Fibroblast of pulmonary artery (primary cell): Measurements from ENCODE around the gene ROBO1.

Source experiments
- DNase-seq: peaks from one replicate; pipeline ENCODE4 v3.0.0-alpha.2; 2010; ENCODE audit warnings: low read depth
- H3K4me3 ChIP-seq: replicated peaks from 2 replicates; pipeline ENCODE4 v1.5.1; 2011; ENCODE audit warnings: low read depth, mild to moderate bottlenecking, control low read depth, low read length, moderate library complexity
- CTCF ChIP-seq: IDR thresholded peaks from 2 replicates; pipeline ENCODE4 v1.5.1; 2011; ENCODE audit warnings: mild to moderate bottlenecking, control low read depth, low read length, inconsistent platforms; ENCODE audit errors: missing control alignments

Gene ROBO1

GRCh38 chr3:78792733-78793132 lies 975.1 kb downstream of the ROBO1 start:
- no peak overlapping the region for H3K4me3 ChIP-seq
- DNase-seq, result no peak
- TF ChIP-seq CTCF, result no peak

- H3K4me3 ChIP-seq, result no peak overlapping the region
- TF ChIP-seq CTCF, result no peak
- no peak for DNase-seq
Measured at GRCh38 chr3:78792212-78792611, 975.6 kb downstream of the ROBO1 start.

- no peak for DNase-seq
- H3K4me3 ChIP-seq, result no peak overlapping the region
- no peak for TF ChIP-seq CTCF
Measured at GRCh38 chr3:78791753-78792152, 976.0 kb downstream of the ROBO1 start.

DNA sequence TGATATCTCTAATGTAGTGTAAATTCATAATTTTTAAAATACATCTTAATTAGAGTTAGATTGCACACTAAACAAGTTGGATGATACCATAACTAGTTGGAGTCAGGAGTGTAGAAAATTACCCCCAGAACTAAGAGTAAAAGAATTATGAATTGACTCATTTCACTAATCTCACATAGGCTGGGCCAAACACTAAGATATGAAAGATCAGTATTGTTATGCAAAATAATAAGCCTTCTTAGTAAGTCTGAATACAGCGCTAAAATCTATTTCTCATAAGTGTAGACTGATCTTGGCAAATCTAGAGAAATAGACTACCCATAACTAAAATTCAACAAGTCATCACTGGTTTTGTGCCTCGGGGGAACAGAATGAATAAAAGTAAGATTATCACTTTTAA lies 979.0 kb downstream of the ROBO1 start:
- no peak for DNase-seq
- no peak overlapping the region for H3K4me3 ChIP-seq
- TF ChIP-seq CTCF, result no peak

- H3K4me3 ChIP-seq, result no peak overlapping the region
- no peak for TF ChIP-seq CTCF
- DNase-seq, result no peak
Measured at GRCh38 chr3:78785004-78785403, 982.8 kb downstream of the ROBO1 start.

DNA sequence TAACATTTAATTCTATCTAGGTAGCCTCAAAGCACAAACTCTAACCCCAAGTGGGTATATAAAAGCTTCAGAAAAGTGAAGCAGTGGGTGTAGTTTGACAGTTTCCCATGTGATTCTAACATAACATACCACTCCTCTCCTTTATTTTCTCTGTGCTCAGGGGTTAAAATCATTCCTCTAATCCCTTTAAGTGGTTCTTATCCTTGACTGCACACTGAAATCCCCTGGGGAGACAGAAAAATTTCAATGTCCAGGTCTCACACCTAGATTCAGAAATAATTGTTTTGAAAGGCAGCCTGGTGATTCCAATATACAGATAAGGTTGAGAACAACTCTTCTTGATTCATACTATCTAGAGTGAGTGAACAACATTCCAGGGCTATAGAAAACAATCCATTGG lies 986.4 kb downstream of the ROBO1 start:
- no peak for TF ChIP-seq CTCF
- H3K4me3 ChIP-seq, result no peak overlapping the region
- DNase-seq, result no peak

GRCh38 chr3:78765671-78766485 lies 1001.9 kb downstream of the ROBO1 start:
- no peak for DNase-seq
- TF ChIP-seq CTCF, result no peak
- no peak overlapping the region for H3K4me3 ChIP-seq
